GM12874 (cell line): ENCODE results near the gene NXN.

Experiments
- TF ChIP-seq, protein P1 (sequence below): IDR thresholded peaks from 2 replicates; pipeline ENCODE4 v1.5.1; 2011; ENCODE audit warnings: low read depth, mild to moderate bottlenecking, control low read depth, low read length, moderate library complexity; ENCODE audit not compliant: insufficient read depth

Gene NXN

DNA sequence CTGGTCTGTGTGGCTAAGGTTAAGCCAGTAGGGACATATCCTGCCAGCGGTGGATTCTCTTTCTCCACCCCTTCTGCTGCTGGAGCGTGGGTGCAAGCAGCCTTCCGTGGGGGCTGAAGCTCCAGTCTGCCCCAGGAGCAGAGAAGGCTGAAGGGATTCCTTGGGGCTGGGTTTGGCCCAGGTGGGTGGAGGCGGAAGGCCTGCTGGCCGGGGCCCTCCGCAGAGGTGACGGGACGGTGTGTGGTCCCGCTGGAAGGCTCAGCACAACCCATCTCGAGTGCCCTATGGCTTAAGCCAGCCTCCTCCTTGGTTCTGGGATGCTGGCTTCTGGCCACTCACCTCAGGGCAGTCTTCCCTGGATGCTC is 30.5 kb upstream of the NXN start:
- TF ChIP-seq, protein P1, sequence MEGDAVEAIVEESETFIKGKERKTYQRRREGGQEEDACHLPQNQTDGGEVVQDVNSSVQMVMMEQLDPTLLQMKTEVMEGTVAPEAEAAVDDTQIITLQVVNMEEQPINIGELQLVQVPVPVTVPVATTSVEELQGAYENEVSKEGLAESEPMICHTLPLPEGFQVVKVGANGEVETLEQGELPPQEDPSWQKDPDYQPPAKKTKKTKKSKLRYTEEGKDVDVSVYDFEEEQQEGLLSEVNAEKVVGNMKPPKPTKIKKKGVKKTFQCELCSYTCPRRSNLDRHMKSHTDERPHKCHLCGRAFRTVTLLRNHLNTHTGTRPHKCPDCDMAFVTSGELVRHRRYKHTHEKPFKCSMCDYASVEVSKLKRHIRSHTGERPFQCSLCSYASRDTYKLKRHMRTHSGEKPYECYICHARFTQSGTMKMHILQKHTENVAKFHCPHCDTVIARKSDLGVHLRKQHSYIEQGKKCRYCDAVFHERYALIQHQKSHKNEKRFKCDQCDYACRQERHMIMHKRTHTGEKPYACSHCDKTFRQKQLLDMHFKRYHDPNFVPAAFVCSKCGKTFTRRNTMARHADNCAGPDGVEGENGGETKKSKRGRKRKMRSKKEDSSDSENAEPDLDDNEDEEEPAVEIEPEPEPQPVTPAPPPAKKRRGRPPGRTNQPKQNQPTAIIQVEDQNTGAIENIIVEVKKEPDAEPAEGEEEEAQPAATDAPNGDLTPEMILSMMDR, result no peak

DNA sequence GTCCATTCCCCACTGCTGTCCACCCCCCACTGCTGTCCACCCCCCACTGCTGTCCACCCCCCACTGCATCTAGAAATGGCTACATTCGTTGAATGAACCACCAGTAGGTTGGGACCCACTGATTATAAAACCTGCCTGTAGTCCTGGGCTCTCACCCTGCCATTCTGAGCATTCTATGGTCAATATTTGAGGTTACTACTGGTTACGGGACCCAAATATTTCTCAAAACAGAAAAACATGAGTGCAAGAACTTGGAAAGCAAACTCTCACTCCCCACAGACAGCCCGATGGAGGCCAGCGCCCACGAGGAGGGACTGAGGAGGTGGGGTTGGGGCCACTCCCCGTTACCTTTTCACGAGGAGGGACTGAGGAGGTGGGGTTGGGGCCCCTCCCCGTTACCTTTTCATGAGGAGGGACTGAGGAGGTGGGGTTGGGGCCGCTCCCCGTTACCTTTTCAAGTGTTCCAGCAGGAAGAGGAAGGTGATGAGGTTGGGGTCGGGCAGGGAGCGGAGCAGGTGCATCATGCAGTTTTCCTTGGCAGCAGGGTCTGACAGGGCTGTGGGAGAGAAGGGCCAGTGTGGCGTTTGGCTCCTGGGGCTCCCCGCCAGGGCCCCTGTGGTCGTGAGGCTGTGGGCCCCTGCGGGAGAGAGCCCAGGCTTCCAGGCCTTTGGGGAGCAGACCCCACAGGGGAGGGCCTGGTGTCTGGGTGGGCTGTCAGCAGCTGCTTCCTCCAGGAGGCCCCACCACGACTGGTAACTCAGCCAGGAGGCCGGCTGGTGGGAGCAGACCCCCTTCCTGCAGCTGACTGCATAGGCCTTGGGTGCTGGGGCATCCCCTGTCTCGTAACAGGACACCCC is 29.9 kb upstream of the NXN start:
- TF ChIP-seq, protein P1, result no peak

DNA sequence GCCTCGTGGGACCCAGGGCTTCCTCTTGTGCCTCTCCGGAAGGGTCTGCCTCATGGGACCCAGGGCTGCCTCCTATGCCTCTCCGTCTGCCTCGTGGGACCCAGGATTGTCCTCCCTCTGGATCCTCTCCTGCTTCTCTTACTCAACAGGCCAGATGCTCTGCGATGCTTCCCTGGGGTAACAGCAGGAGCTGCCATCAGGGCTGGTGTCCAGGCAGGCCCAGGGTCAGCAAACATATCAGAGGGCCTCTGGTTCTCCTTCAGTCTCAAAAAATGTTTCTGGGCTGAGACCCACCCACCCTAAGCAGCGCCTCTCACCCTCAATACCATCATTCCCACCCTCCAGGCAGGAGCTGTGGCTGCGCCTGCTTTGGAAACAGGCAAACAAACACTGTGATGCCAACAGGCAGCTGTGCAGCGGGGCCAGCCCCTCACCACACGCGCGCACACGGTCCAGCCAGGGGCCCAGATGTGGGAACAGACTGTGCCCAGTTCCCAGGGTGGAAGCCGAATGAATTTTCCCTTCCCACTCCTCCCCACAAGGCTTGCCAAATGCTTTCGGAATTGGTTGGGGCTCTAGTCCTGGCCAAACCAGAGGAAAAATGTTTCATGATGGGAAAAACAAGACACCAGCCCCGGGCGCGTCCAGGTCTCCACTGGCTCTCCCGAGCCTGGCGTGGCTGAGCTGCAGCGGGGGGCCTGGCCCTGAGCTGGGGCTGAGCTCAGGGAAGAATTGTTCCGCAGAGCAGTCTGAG is 28.6 kb upstream of the NXN start:
- TF ChIP-seq, protein P1, result no peak

DNA sequence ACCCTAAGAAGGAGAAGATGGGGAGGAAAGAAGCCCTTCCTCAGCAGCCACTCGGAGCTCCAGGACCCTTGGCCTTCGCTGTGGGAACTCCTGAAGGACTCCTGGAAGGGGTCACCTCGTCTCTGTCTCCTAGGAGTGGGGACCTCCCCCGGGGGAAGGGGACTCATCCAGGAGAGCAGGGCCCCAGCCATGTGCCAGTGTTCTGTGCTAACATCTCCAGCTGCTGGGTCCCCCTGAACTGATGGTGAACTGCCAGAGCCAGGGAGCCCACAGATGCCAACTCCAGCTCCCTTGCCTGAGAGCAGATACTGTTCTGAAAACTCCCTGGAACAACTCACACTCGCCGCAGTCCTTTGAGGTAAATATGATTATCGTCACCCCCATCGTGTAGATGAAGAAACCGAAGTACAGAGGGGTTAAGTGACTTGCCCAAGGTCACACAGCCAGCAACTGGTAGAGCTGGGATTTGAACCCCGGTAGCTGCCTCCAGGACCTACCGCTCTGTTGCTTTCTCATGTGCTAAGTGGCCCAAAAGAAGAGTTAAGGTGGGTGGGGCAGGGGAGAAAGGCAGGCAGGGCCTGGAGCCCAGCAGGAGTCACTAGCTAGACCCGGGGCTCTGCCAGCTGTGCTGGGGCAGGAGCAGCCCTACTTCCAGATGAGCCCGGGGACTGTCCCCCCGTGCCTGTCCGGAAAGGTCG is 27.9 kb upstream of the NXN start:
- TF ChIP-seq, protein P1, result no peak

DNA sequence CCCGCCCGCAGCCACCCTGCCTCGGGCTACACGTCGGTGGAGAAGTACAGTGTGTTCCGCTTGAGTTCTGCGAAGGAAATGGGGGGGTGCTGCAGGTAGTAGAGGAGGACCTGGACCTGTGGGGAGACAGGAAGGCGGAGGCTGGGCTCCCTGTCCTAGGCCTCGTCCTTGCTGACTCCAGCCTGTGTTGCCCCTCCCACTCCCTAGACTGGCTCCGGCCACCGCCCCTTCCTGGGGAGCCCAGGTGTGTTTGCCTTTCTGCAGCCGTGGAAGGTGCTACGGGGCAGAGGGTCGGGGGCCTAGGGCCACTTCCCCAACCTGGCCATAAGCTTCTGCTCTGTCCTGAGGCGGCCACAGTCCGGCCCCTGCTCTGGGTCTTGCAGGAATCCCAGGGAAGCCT is 26.5 kb upstream of the NXN start:
- TF ChIP-seq, protein P1, result no peak

DNA sequence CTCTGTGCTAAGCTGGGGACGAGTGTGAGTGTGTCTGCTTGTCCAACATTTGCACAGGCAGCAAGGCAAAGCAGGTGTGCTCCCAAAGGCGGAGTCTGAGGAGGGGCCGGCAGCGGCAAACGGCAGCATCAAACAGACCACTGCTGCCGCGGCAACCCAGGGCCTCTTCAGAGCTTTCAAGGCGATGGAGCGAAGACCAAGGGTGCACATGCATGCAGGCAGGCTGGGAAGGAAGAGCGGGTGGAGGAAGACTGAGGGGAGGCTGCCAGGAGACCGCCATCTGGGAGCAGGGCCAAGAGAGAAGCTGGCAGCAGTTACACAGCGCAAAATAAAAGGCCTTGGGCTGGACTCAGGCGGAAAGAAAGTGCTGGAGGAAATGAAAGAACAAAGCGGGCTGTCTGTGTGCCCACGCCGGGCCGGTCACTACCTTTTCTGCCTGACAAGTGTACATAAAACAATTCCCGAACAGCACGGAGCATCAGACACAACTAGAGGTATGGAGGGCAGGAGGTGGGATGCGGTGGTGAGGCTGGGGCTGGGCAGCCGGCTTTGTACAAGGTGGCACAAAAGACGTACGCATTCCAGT is 25.9 kb upstream of the NXN start:
- TF ChIP-seq, protein P1, result no peak

DNA sequence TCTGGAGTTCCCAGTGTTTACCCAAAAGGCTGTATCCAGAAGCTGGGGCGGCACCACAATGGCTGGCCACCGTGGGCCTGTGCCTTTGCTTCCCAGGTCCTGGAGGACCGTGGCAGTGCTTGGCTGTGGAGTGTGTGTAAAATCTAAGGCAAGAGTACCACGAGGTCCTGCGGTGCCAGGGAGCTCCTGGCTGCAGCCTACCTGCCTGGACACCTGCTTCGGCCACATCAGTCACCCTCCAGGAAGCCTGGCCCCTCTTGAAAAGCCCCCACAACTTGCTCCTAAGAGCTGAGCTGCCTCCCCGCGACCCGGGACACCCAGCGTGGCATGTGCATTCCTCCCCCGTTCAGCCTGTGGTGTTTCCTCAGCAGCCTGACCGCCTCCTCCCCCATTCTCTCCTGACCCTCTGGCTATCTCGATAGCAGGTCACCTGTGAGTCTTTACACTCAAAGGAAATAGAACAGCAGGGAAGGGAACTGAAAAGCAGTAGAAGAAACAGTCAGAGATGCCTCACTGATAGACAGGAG is 25.3 kb upstream of the NXN start:
- TF ChIP-seq, protein P1, result no peak
